KMS-11 (cell line): ENCODE measurements around the gene RBFOX1.

Experiments used
- H2AFZ ChIP-seq: fragments of 200-600 bp; sonication (generic); 2 replicates; pipeline ENCODE4 v1.6.1; 2016; ENCODE audit warnings: antibody characterized with exemption, mixed run types, low read depth
- H3K27ac ChIP-seq: fragments of 200-600 bp; sonication (generic); 2 replicates; pipeline ENCODE4 v1.6.1; 2016; ENCODE audit warnings: mild to moderate bottlenecking, mixed run types
- H3K27me3 ChIP-seq: fragments of 200-600 bp; sonication (generic); 2 replicates; pipeline ENCODE4 v1.6.1; 2017; ENCODE audit warnings: mild to moderate bottlenecking, low read depth, mixed run types, moderate library complexity; ENCODE audit not compliant: insufficient read depth
- H3K36me3 ChIP-seq: fragments of 200-600 bp; sonication (generic); 2 replicates; pipeline ENCODE4 v1.6.1; 2017; ENCODE audit warnings: mild to moderate bottlenecking, mixed run types; ENCODE audit not compliant: insufficient read depth
- H3K4me1 ChIP-seq: fragments of 200-600 bp; sonication (generic); 2 replicates; pipeline ENCODE4 v1.6.1; 2016; ENCODE audit warnings: mild to moderate bottlenecking, low read depth, mixed run types; ENCODE audit not compliant: poor library complexity, severe bottlenecking
- H3K4me2 ChIP-seq: fragments of 200-600 bp; sonication (generic); 2 replicates; pipeline ENCODE4 v1.7.0; 2016; ENCODE audit warnings: mild to moderate bottlenecking, mixed run types
- H3K4me3 ChIP-seq: fragments of 200-600 bp; sonication (generic); IDR thresholded peaks from 2 replicates; pipeline ENCODE4 v1.6.1; 2017; ENCODE audit warnings: low read depth, low read length, mixed read lengths; ENCODE audit not compliant: insufficient read depth
- H3K79me2 ChIP-seq: fragments of 200-600 bp; sonication (generic); 2 replicates; pipeline ENCODE4 v1.6.1; 2016; ENCODE audit warnings: low read depth, mixed run types; ENCODE audit not compliant: insufficient read depth
- H3K9ac ChIP-seq: fragments of 200-600 bp; sonication (generic); 2 replicates; pipeline ENCODE4 v1.6.1; 2016; ENCODE audit warnings: mild to moderate bottlenecking, mixed run types
- H4K20me1 ChIP-seq: fragments of 200-600 bp; sonication (generic); 2 replicates; pipeline ENCODE4 v1.6.1; 2016; ENCODE audit warnings: mild to moderate bottlenecking, mixed run types; ENCODE audit not compliant: insufficient read depth
- TF ChIP-seq, protein P1 (sequence below): fragments of 200-600 bp; sonication (generic); conservative IDR thresholded peaks from 2 replicates; pipeline ENCODE4 v1.6.1; 2017; ENCODE audit warnings: low read depth, mild to moderate bottlenecking, antibody characterized with exemption, low read length, moderate library complexity, mixed read lengths

The RBFOX1 gene

DNA sequence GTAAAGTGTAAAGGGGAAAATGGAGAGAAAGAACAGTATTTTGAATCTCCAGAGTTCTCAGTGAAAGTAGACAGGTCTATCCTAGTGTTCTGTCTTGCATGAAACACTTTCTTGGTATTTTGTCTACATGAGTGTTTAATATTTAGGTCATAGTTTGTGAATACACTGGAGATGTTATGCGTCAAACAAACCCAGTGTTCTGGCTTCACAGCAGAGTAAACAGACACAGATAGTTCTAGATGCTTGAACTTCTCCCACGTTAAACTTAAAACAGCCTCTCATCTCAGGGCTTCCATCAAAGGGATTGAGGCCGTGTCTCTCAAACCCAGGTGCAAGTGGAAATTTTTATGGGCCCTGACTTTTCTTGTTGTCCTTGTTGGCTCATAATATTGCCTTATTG, 48.3 kb downstream of the RBFOX1 start:
- Histone ChIP-seq H3K4me3 (no peak overlapping the region), H3K36me3 (no peaks in the 10 kb centered on the region), H3K4me1 (no peaks in the 10 kb centered on the region), H3K4me2 (no peak overlapping the region), H4K20me1 (no peaks in the 10 kb centered on the region), H3K27ac (no peak overlapping the region), H2AFZ (no peak overlapping the region), H3K9ac (no peak overlapping the region), H3K27me3 (no peaks in the 10 kb centered on the region), H3K79me2 (no peaks in the 10 kb centered on the region)
- TF ChIP-seq, protein P1, sequence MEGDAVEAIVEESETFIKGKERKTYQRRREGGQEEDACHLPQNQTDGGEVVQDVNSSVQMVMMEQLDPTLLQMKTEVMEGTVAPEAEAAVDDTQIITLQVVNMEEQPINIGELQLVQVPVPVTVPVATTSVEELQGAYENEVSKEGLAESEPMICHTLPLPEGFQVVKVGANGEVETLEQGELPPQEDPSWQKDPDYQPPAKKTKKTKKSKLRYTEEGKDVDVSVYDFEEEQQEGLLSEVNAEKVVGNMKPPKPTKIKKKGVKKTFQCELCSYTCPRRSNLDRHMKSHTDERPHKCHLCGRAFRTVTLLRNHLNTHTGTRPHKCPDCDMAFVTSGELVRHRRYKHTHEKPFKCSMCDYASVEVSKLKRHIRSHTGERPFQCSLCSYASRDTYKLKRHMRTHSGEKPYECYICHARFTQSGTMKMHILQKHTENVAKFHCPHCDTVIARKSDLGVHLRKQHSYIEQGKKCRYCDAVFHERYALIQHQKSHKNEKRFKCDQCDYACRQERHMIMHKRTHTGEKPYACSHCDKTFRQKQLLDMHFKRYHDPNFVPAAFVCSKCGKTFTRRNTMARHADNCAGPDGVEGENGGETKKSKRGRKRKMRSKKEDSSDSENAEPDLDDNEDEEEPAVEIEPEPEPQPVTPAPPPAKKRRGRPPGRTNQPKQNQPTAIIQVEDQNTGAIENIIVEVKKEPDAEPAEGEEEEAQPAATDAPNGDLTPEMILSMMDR, result no peak

- Histone ChIP-seq H3K79me2 (no peaks in the 10 kb centered on the region), H3K36me3 (no peaks in the 10 kb centered on the region), H3K4me2 (no peak overlapping the region), H3K4me3 (no peak overlapping the region), H2AFZ (no peak overlapping the region), H3K27ac (no peak overlapping the region), H3K27me3 (no peaks in the 10 kb centered on the region), H3K9ac (no peak overlapping the region), H4K20me1 (no peaks in the 10 kb centered on the region), H3K4me1 (no peaks in the 10 kb centered on the region)
- TF ChIP-seq, protein P1, result no peak
Measured at GRCh38 chr16:7381671-7382070, 49.0 kb downstream of the RBFOX1 start.

GRCh38 chr16:7382521-7382920, 49.9 kb downstream of the RBFOX1 start:
- no peak overlapping the region for H3K9ac ChIP-seq
- no peak overlapping the region for H3K4me2 ChIP-seq
- no peak overlapping the region for H3K4me3 ChIP-seq
- H3K27me3 ChIP-seq, result no peaks in the 10 kb centered on the region
- H3K4me1 ChIP-seq, result no peaks in the 10 kb centered on the region
- no peaks in the 10 kb centered on the region for H4K20me1 ChIP-seq
- no peaks in the 10 kb centered on the region for H3K79me2 ChIP-seq
- H3K27ac ChIP-seq, result no peak overlapping the region
- no peaks in the 10 kb centered on the region for H3K36me3 ChIP-seq
- H2AFZ ChIP-seq, result no peak overlapping the region
- TF ChIP-seq, protein P1, result no peak

GRCh38 chr16:7390974-7391373, 58.3 kb downstream of the RBFOX1 start:
- Histone ChIP-seq H3K4me3 (no peak overlapping the region), H2AFZ (no peak overlapping the region), H3K4me2 (no peak overlapping the region), H3K27ac (no peak overlapping the region), H3K79me2 (no peaks in the 10 kb centered on the region), H3K9ac (no peak overlapping the region), H4K20me1 (no peaks in the 10 kb centered on the region), H3K27me3 (no peaks in the 10 kb centered on the region), H3K36me3 (no peaks in the 10 kb centered on the region), H3K4me1 (no peaks in the 10 kb centered on the region)
- TF ChIP-seq, protein P1, result no peak
